ENCODE measurements around the gene SNX7. TPM values are rescaled to one million over a fixed set of nuclear protein-coding genes. Genes with fewer than 3 reads are reported as not detected.

Gene SNX7
- total RNA-seq, 3 donors from 2014 or later: 22.6 to 31.5 (median 24.0) TPM

GRCh38 chr1:98669355-98670296 lies 8.1 kb downstream of the SNX7 start:
- TF ChIP-seq CTCF (IDR thresholded peaks at IDR 0.05): no peak
- TF ChIP-seq POLR2A (IDR thresholded peaks at IDR 0.05): no peak
- TF ChIP-seq POLR2AphosphoS5 (IDR thresholded peaks at IDR 0.05): no peak
- H3K27ac ChIP-seq: no peak overlapping the region
- H3K36me3 ChIP-seq: no peaks in the 10 kb centered on the region
- no peaks in the 10 kb centered on the region for H3K27me3 ChIP-seq
- no peaks in the 10 kb centered on the region for H3K9me3 ChIP-seq
- no peak overlapping the region for H3K4me3 ChIP-seq
- H3K4me1 ChIP-seq: no peaks in the 10 kb centered on the region
- no peak for DNase-seq (ENCODE audit: low spot score in 2 of 2)
- intact Hi-C loops (cut with DNase I; ENCODE audit: low total_unique reads): no loop called here

GRCh38 chr1:98672189-98672588 lies 10.7 kb downstream of the SNX7 start:
- no peak for TF ChIP-seq CTCF (IDR thresholded peaks at IDR 0.05)
- no peak for TF ChIP-seq POLR2A (IDR thresholded peaks at IDR 0.05)
- TF ChIP-seq POLR2AphosphoS5 (IDR thresholded peaks at IDR 0.05): no peak
- no peaks in the 10 kb centered on the region for H3K36me3 ChIP-seq
- no peaks in the 10 kb centered on the region for H3K27me3 ChIP-seq
- H3K4me1 ChIP-seq: peaks cover 0 to 2% of the 10 kb centered on the region in 2 donors
- H3K9me3 ChIP-seq: no peaks in the 10 kb centered on the region
- H3K4me3 ChIP-seq: no peak overlapping the region
- intact Hi-C loops (cut with DNase I; ENCODE audit: low total_unique reads): no loop called here
- no peak for DNase-seq (ENCODE audit: low spot score in 2 of 2)
- no peak overlapping the region for H3K27ac ChIP-seq

- intact Hi-C loops (cut with DNase I; ENCODE audit: low total_unique reads): no loop called here
- Histone ChIP-seq H3K4me1 (peaks cover 0 to 3% of the 10 kb centered on the region in 2 donors), H3K9me3 (no peaks in the 10 kb centered on the region), H3K27me3 (no peaks in the 10 kb centered on the region), H3K27ac (no peak overlapping the region), H3K36me3 (no peaks in the 10 kb centered on the region), H3K4me3 (no peak overlapping the region)
- DNase-seq (ENCODE audit: low spot score in 2 of 2): no peak
- TF ChIP-seq POLR2A (IDR thresholded peaks at IDR 0.05) (no peak), CTCF (IDR thresholded peaks at IDR 0.05) (no peak), POLR2AphosphoS5 (IDR thresholded peaks at IDR 0.05) (no peak)
Measured at GRCh38 chr1:98674075-98674781, 12.7 kb downstream of the SNX7 start.

- H3K36me3 ChIP-seq: no peaks in the 10 kb centered on the region
- intact Hi-C loops (cut with DNase I; ENCODE audit: low total_unique reads): no loop called here
- no peaks in the 10 kb centered on the region for H3K9me3 ChIP-seq
- peaks cover 0 to 3% of the 10 kb centered on the region in 2 donors for H3K4me1 ChIP-seq
- no peak overlapping the region for H3K27ac ChIP-seq
- no peak for DNase-seq (ENCODE audit: low spot score in 2 of 2)
- no peaks in the 10 kb centered on the region for H3K27me3 ChIP-seq
- H3K4me3 ChIP-seq: no peak overlapping the region
- TF ChIP-seq POLR2AphosphoS5 (IDR thresholded peaks at IDR 0.05): no peak
- TF ChIP-seq CTCF (IDR thresholded peaks at IDR 0.05): no peak
- TF ChIP-seq POLR2A (IDR thresholded peaks at IDR 0.05): no peak
Measured at GRCh38 chr1:98675282-98675681, 13.8 kb downstream of the SNX7 start.

- Histone ChIP-seq H3K4me3 (no peak overlapping the region), H3K4me1 (peaks cover 0 to 3% of the 10 kb centered on the region in 2 donors), H3K27ac (no peak overlapping the region), H3K27me3 (no peaks in the 10 kb centered on the region), H3K9me3 (no peaks in the 10 kb centered on the region), H3K36me3 (no peaks in the 10 kb centered on the region)
- intact Hi-C loops (cut with DNase I; ENCODE audit: low total_unique reads): no loop called here
- DNase-seq (ENCODE audit: low spot score in 2 of 2): no peak
- TF ChIP-seq POLR2A (IDR thresholded peaks at IDR 0.05) (no peak), POLR2AphosphoS5 (IDR thresholded peaks at IDR 0.05) (no peak), CTCF (IDR thresholded peaks at IDR 0.05) (no peak)
Measured at GRCh38 chr1:98677288-98677687, 15.8 kb downstream of the SNX7 start.

Measured in breast epithelium (tissue), 4 donors.